Activated CD4-positive, alpha-beta T cell treated with anti-CD3 and anti-CD28 coated beads, Interleukin-2, amount 50 U/mL, for 16 hours (primary cell): ENCODE measurements around the gene WDR18.
"Not testable (repeated sequence)": the region's sequence is repeated elsewhere in the genome, so short reads cannot be mapped to it uniquely, and the experiment has no call there.

ENCODE experiments used
- DNase-seq: peaks from one replicate; pipeline ENCODE4 v3.0.0-alpha.2; 2020

Gene WDR18

DNA sequence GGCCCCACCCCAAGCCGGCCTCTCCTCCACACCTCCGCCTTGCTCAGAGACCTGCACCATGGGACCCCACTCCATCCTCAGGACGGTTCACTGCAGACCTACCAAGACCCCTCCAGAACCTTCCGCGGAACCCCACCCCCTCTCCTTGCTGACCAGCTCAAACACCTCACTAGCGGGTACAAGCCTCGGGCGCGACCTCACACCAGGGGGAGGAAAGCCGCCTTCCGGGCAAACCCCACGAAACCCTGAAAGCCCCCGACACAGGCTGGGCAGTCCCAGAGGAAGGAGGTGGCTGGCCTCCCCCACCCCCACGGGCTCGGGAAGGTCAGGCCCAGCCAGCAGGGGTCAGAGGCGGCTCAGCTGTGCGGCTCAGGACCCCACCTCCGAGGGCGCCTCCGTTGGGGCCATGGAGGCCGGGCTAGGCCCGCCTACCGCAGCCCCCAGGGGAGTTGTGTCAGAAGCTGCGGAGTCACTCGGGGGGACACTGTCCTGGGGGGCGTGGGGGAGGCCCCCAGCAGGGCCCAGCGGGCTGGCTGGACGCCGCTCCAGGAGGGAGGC lies 25.9 kb downstream of the WDR18 start:
- DNase-seq, result no peak

DNA sequence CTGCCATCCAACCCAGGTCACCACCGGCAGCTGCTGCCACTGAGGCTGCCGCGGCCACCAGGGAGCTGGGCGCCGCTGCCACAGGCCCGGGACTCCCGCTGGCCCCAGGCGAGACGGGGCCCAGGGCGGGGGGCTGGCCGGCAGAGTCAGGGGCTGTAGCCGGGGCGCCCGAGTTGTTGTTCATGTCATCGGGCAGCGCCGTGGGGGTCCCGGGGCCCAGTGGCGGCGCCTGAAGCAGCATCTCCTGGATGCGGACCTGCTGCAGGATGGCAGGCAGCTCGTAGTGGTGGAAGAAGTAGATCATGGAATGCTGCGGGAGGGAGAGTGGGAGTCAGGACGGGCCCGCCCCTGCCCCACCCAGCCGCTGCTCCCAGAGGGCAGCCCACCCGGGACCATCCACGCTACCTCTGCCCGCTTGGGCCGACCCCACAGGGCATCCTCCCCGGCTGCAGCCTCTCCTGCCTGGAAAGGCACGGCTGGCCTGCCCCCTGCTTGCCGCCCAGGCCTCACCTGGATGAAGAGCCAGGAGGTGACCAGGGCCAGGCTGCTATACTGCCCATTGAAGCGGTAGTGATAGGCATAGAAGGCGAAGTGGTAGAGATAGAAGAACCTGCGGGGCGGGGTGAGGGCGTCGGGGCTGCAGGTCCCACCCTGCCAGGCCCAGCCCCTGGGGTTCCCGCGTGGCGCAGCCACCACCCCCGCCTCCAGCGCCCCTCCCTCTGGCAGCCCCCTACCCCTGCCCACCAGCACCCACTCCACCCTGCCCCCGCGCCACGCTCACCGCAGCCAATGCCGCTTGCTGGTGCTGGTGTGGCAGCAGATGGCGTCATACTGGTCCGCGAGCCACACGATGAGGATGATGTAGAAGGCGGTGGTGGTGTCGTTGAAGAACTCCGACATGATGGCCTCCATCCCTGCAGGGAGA lies 26.7 kb downstream of the WDR18 start:
- DNase-seq, result no peak

DNA sequence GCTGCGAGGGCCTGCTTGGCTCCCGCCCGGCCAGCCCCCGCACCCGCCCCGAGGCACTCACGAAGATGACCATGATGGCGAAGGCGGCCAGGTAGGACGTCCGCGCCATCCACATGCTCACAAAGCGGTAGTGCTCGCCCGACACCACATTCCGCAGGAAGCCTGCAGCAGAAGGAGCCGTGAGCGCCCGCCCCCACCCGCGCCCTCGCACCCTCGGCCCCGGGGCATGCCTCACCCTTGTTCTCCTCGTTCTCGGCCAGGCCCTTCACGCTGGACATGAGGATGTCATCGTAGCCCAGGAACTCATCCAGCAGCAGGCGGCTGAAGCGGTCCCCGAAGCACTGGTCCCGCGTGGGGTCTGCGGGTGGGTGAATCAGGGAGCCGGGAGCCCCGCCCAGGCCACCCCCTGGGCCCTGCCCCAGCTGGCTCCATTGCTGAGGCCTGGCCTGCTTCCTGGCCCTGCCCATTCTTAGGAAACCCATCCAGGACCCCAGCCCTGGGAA lies 27.7 kb downstream of the WDR18 start:
- no peak for DNase-seq

GRCh38 chr19:1012334-1012733 lies 28.2 kb downstream of the WDR18 start:
- no peak for DNase-seq

- DNase-seq, result no peak
These were observed 29.1 kb downstream of the WDR18 start for GRCh38 chr19:1013218-1013617.

DNA sequence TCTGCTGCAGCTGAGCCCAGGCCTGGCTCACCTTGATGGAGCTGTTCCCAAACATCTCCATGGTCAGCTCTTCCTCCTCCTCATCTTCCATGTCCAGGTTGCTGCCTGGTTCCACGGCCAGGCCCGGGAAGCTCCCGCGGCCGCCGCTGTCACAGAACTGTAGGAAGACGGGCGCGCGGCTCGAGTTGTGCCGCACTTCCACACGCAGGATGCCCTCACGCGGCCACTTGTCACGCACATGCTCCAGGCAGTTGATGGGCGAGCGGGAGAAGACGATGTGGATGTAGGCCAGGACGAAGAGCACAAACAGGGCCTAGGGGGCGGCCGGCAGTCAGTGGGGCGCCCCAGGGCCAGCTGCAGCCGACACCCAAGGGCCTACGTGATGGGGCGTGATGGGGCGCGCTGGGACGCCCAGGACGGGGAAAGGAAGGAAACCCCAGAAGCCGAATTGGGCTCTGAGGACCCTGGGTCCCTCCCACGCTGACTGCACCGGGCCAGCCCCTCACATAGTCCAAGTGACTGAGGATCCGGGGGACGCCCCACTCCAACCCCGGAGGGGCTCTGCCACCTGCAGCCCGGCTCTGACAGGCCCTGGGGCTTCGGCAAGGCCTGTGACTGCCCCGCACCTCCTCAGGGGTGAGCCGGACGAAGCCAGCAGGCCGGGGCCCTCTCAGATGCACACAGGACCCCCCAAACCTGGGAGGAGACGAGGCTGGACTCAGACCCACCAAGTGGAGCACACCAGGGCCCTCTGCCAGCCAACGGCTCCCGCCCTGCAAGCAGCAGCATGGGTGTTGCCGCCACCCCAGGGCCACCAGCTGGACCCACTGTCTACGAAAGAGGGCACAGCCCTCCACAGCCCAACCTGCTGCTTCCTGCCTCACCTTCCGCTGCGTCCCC lies 30.3 kb downstream of the WDR18 start:
- no peak for DNase-seq

DNA sequence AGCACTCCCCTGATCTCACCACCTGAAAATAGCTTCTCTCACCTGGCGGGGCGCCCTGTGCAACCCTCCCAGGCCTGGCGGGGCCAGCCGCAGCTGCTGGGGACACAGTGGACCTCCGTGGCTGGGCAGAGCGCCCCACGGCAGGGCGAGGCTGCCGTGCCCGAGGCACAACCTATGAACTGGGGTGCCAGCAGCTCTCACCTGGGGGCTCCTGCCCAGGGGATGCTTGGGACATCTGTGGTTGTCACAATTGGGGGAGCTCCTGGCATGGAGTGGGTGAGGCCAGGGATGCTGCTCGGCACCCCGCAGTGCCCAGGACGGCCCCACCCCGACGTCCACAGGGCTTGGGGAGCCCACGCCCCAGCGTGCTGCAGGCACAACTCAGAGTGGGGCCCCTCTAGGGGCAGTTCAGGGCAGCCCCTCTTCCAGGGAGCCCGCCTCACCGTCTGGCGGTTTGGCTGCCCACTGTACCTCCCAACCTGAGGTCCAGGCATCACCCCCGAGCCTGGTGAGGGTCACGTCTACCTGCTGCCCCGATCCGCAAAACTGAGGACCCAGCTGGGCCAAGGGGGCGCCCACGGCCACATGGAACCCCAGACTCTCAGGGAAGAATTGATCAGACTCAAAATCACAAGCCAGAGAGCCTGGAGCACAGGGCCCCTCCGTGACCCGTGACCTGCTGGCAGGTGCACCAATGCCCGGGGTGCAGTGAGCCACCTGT lies 31.1 kb downstream of the WDR18 start:
- no peak for DNase-seq

DNA sequence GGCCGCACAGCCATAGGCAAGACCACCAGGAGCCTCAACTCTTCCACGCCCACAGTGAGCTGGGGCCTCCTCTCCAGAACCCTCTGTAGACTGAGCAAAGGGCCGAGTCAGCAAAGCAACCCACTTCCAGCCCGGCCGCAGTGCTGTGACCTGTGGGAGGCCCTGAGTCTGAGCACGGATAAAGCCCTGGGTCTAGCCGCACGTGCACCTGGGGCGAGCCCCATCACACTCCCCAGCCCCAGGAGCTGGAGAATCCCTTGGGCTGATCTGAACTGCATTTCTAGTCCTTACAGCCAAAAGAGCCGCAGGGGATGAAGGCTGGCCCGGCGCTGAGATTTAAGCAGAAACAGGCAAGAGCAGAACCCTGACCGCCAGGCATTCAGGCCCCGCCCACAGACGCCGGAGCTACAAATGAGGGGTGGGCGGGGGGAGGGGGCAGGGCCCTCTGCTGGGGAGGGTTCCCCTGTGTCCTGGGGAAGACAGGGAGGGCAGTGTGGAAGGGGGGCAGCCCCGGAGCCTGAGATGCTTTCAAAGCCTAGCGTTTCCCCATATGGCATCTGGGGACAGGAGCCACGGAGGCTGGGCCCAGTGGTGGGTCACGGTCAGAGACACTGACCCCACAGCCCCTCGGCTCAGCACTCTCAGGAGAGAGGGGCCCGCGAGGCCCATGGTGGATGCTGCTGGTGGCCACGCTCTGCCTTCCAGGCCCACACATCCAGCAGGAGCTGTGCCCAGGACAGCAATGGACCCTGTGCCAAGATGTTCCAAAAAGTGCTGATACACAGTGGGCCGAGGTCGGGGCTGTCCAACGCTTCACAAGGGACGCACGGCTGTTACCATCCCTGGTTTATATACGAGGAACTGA lies 31.9 kb downstream of the WDR18 start:
- DNase-seq, result no peak

GRCh38 chr19:1016647-1017114 lies 32.5 kb downstream of the WDR18 start:
- no peak for DNase-seq

DNA sequence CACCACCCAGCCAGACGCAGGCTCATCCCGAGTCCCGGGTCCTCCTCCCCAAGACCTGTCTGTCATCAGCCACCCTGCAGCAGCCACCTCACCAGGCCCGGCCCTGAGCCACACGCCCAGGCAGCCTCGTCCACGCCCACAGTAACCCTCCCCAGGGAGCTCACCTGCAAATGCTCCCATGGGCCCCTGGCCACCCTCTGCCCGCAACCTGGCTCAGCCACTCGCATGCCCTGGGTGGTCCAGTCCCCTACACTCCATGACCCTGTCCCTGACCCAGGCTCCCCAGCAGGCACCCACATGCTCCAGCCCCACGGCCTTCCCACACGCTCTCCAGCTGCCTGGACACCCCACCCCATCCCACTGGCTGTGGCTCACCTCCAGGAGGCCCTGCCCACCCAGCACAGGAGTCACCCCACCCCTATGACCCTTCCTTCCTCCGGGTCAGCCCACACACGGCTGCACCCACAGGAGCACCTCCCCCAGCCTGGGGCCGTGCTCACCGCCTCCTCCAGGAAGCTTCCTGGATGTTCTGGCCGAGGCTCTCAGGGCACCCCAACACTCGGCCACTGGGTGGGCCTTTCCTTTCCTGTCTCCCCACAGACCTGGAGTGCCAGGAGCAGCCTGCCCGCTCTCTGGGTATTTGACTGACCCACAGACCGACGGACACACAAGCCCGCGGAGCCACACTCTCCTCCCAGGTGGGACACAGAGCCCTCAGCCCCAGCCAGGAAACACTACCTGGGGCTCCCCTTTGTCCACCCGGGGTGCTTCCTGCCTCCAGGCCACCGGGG lies 33.2 kb downstream of the WDR18 start:
- DNase-seq, result no peak

DNA sequence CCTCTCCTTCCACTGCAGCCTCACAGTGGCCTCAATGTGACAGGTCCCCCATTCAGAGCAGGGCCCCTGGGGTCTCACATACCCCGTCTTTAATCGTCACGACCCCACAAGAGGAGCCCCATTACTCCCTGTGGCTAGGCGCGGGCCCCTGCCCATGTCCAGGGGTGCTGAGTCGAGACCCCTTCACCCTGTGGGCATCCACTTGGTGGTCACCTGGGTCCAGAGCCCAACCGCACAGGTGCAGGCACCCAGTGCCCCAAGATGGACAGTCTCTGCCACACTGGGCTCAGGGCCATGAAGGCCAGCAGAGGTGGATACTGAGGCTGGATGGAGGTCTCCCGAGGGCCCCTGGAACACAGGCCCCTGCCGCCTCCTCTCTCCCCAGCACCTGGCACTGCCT lies 33.8 kb downstream of the WDR18 start:
- DNase-seq, result no peak

GRCh38 chr19:1018393-1018792 lies 34.2 kb downstream of the WDR18 start:
- no peak for DNase-seq

- DNase-seq, result no peak
These were observed 34.9 kb downstream of the WDR18 start for GRCh38 chr19:1018932-1019615.

DNA sequence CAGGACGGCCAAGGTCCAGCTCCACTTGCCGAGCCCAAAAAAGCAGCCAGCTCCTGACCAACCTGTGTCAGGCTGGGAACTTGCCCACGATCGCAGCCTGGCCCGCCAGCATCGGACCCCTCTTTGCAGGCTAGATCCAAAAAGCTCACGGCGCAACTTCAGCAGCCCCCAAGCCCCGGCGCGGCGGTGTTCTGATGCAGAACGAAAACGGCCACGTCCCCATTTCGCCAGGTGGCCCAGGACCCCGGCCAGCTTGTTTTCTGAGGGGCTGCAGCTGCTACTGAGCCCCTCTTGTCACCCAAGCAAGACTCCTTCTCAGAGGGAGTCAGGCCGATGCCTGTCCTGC lies 35.4 kb downstream of the WDR18 start:
- DNase-seq, result no peak

DNA sequence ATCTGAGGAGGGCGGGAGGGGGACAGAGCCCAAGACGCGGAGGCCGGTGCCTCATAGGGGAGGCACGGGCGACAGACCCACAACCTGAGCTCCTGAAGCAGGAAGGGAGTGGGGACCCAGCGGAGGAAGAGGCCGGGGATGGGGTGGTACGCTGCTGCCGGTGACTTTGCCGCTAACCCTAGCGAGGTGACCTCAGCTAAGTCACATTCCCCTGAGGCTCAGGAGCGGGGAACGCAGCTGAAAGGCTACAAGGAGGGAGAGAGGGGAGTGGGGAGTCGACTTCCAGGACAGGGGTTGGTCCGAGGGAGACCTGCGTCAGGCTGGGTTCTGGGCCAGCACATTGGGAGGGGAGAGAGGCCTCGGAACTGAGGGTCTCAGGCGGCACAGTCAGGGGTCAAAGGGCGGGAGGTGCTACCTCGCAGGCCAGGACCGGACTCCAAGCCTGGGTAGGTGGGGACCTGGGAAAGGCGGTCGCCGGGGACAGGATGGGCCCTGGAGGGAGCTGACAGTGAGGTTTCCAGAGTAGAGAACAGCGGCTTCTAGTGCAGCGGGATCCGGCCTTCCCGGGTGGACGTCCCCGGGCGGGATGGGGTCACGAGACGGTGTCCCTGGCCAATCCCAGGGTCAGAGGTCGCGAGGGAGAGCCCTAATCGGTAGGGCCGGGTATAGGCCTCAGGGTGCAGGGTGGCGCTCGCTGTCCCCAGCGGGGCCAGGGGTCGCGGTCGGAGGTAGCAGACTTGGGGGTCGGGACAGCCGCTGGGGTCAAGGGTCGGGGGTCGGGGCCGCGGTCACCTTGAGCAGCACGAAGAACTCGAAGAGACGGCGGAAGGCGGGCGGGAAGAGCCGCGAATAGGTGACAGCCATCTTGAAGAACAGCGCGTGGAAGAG lies 36.1 kb downstream of the WDR18 start:
- DNase-seq, result peak; percentile 38

DNA sequence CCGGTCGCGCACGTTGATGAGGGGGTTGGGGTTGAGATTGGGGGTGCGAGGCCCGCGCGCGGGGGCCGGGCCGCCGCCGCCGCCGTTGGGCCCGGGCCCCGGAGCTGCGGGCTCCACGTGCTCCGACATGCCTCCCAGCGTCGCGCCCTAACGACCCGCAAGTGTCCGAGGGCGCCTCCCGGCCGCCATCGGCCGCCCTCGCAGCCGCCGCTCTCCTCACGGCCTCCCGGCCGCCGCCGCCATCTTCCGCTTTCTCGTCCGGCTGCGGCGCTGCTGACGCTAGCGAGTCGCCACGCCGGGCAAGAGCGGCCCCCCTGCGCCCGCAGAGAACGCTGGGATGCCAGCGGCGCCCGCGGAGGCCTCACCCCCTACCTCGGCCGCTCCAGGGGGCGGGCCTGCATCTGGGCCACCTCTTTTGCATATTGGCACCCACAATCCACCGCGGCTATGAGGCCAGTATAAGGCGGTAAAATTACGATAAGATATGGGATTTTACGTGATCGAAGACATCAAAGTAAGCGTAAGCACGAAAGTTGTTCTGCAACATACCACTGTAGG lies 36.8 kb downstream of the WDR18 start, which contains the start of gene TMEM259:
TSS of gene TMEM259 (minus strand) at position 256 of the 558 bp plus-strand sequence. CDS start at position 129, 127 bp downstream.
- peak; percentile 98 for DNase-seq

- DNase-seq, result not testable (repeated sequence)
These were observed 39.7 kb downstream of the WDR18 start for GRCh38 chr19:1023883-1024188.

DNA sequence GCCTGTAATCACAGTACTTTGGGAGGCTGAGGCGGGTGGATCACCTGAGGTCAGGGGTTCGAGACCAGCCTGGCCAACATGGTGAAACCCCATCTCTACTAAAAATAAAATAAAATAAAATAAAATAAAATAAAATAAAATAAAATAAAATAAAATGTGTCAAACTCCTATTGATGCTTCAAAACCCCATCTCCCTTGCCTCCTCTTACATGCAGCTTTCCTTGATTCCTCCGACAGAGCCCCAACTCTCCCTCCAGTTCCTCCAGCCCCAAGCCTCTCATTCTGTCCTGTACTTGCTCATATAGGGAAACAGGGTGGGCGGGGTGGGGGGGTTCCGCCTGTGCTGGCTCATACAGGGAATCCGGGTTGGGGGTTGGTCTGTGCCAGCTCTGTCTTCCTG lies 40.9 kb downstream of the WDR18 start:
- peak; percentile 38 for DNase-seq
